ENCODE data around the gene OPCML. TPM values are rescaled to one million over a fixed set of nuclear protein-coding genes. Genes with fewer than 3 reads are reported as not detected.

OPCML gene
- total and polyA plus RNA-seq, 4 donors, result under 0.01 to 1.3 (median 0.88) TPM; not detected in 1

- Histone ChIP-seq H3K4me3 (ENCODE audit: low read length in 2 of 2) (no peak overlapping the region), H3K27me3 (ENCODE audit: control insufficient read depth in 1 of 2, insufficient read depth in 2 of 2, low read length in 1 of 2) (no peaks in the 10 kb centered on the region), H3K36me3 (ENCODE audit: control insufficient read depth in 1 of 2, insufficient read depth in 2 of 2, low read length in 1 of 2) (no peaks in the 10 kb centered on the region), H3K9me3 (ENCODE audit: control insufficient read depth, low read length) (no peaks in the 10 kb centered on the region), H3K27ac (ENCODE audit: low read depth in 1 of 2, low read length in 2 of 2) (no peak overlapping the region), H3K4me1 (ENCODE audit: control insufficient read depth in 1 of 2, insufficient read depth in 2 of 2, low read length in 2 of 2) (no peaks in the 10 kb centered on the region)
- 52 to 62% methylated on average over 4 of the region's 4 CpGs for WGBS, 2 donors
- DNase-seq (no peak), ATAC-seq (ENCODE audit: low FRiP score) (no peak)
- intact Hi-C loops (cut with DNase I), result no loop called here
Measured at GRCh38 chr11:132977746-132978145, 554.6 kb downstream of the OPCML start.

- H3K9me3 ChIP-seq (ENCODE audit: control insufficient read depth, low read length), result no peaks in the 10 kb centered on the region
- intact Hi-C loops (cut with DNase I), result no loop called here
- 45 to 51% methylated on average over 2 of the region's 2 CpGs for WGBS, 2 donors
- no peak overlapping the region for H3K4me3 ChIP-seq (ENCODE audit: low read length in 2 of 2)
- H3K36me3 ChIP-seq (ENCODE audit: control insufficient read depth in 1 of 2, insufficient read depth in 2 of 2, low read length in 1 of 2), result no peaks in the 10 kb centered on the region
- DNase-seq (no peak), ATAC-seq (ENCODE audit: low FRiP score) (no peak)
- no peaks in the 10 kb centered on the region for H3K27me3 ChIP-seq (ENCODE audit: control insufficient read depth in 1 of 2, insufficient read depth in 2 of 2, low read length in 1 of 2)
- H3K27ac ChIP-seq (ENCODE audit: low read depth in 1 of 2, low read length in 2 of 2), result no peak overlapping the region
- no peaks in the 10 kb centered on the region for H3K4me1 ChIP-seq (ENCODE audit: control insufficient read depth in 1 of 2, insufficient read depth in 2 of 2, low read length in 2 of 2)
Measured at GRCh38 chr11:132977241-132977640, 555.1 kb downstream of the OPCML start.

GRCh38 chr11:132976115-132976514, 556.2 kb downstream of the OPCML start:
- ATAC-seq (ENCODE audit: low FRiP score), result no peak
- Histone ChIP-seq H3K9me3 (ENCODE audit: control insufficient read depth, low read length) (no peaks in the 10 kb centered on the region), H3K27me3 (ENCODE audit: control insufficient read depth in 1 of 2, insufficient read depth in 2 of 2, low read length in 1 of 2) (no peaks in the 10 kb centered on the region), H3K4me3 (ENCODE audit: low read length in 2 of 2) (no peak overlapping the region), H3K27ac (ENCODE audit: low read depth in 1 of 2, low read length in 2 of 2) (no peak overlapping the region), H3K4me1 (ENCODE audit: control insufficient read depth in 1 of 2, insufficient read depth in 2 of 2, low read length in 2 of 2) (no peaks in the 10 kb centered on the region), H3K36me3 (ENCODE audit: control insufficient read depth in 1 of 2, insufficient read depth in 2 of 2, low read length in 1 of 2) (no peaks in the 10 kb centered on the region)
- intact Hi-C loops (cut with DNase I), result no loop called here
- DNase-seq, result no peak
- 76 to 84% methylated on average over 5 of the region's 5 CpGs for WGBS, 2 donors

GRCh38 chr11:132973686-132974085, 558.6 kb downstream of the OPCML start:
- ATAC-seq (ENCODE audit: low FRiP score), result no peak
- Histone ChIP-seq H3K36me3 (ENCODE audit: control insufficient read depth in 1 of 2, insufficient read depth in 2 of 2, low read length in 1 of 2) (no peaks in the 10 kb centered on the region), H3K9me3 (ENCODE audit: control insufficient read depth, low read length) (no peaks in the 10 kb centered on the region), H3K4me3 (ENCODE audit: low read length in 2 of 2) (no peak overlapping the region), H3K27ac (ENCODE audit: low read depth in 1 of 2, low read length in 2 of 2) (no peak overlapping the region), H3K27me3 (ENCODE audit: control insufficient read depth in 1 of 2, insufficient read depth in 2 of 2, low read length in 1 of 2) (no peaks in the 10 kb centered on the region), H3K4me1 (ENCODE audit: control insufficient read depth in 1 of 2, insufficient read depth in 2 of 2, low read length in 2 of 2) (no peaks in the 10 kb centered on the region)
- no peak for DNase-seq
- intact Hi-C loops (cut with DNase I), result no loop called here
- WGBS, 2 donors, result 48% methylated on average over 6 of the region's 6 CpGs

GRCh38 chr11:132972565-132972964, 559.7 kb downstream of the OPCML start:
- WGBS, 2 donors, result 41 to 47% methylated on average over 3 of the region's 3 CpGs
- no peak overlapping the region for H3K4me3 ChIP-seq (ENCODE audit: low read length in 2 of 2)
- DNase-seq (no peak), ATAC-seq (ENCODE audit: low FRiP score) (no peak)
- H3K27me3 ChIP-seq (ENCODE audit: control insufficient read depth in 1 of 2, insufficient read depth in 2 of 2, low read length in 1 of 2), result no peaks in the 10 kb centered on the region
- no peaks in the 10 kb centered on the region for H3K9me3 ChIP-seq (ENCODE audit: control insufficient read depth, low read length)
- H3K4me1 ChIP-seq (ENCODE audit: control insufficient read depth in 1 of 2, insufficient read depth in 2 of 2, low read length in 2 of 2), result no peaks in the 10 kb centered on the region
- intact Hi-C loops (cut with DNase I), result no loop called here
- H3K36me3 ChIP-seq (ENCODE audit: control insufficient read depth in 1 of 2, insufficient read depth in 2 of 2, low read length in 1 of 2), result no peaks in the 10 kb centered on the region
- no peak overlapping the region for H3K27ac ChIP-seq (ENCODE audit: low read depth in 1 of 2, low read length in 2 of 2)

- H3K4me1 ChIP-seq (ENCODE audit: control insufficient read depth in 1 of 2, insufficient read depth in 2 of 2, low read length in 2 of 2), result no peaks in the 10 kb centered on the region
- H3K36me3 ChIP-seq (ENCODE audit: control insufficient read depth in 1 of 2, insufficient read depth in 2 of 2, low read length in 1 of 2), result no peaks in the 10 kb centered on the region
- intact Hi-C loops (cut with DNase I), result no loop called here
- H3K27ac ChIP-seq (ENCODE audit: low read depth in 1 of 2, low read length in 2 of 2), result no peak overlapping the region
- H3K4me3 ChIP-seq (ENCODE audit: low read length in 2 of 2), result no peak overlapping the region
- WGBS, 2 donors, result 54 to 60% methylated on average over 4 of the region's 4 CpGs
- DNase-seq, result no peak
- no peaks in the 10 kb centered on the region for H3K9me3 ChIP-seq (ENCODE audit: control insufficient read depth, low read length)
- no peaks in the 10 kb centered on the region for H3K27me3 ChIP-seq (ENCODE audit: control insufficient read depth in 1 of 2, insufficient read depth in 2 of 2, low read length in 1 of 2)
- ATAC-seq (ENCODE audit: low FRiP score), result no peak
Measured at GRCh38 chr11:132971351-132971750, 561.0 kb downstream of the OPCML start.

GRCh38 chr11:132969892-132970291, 562.4 kb downstream of the OPCML start:
- ATAC-seq (ENCODE audit: low FRiP score), result no peak
- Histone ChIP-seq H3K4me1 (ENCODE audit: control insufficient read depth in 1 of 2, insufficient read depth in 2 of 2, low read length in 2 of 2) (no peaks in the 10 kb centered on the region), H3K36me3 (ENCODE audit: control insufficient read depth in 1 of 2, insufficient read depth in 2 of 2, low read length in 1 of 2) (no peaks in the 10 kb centered on the region), H3K4me3 (ENCODE audit: low read length in 2 of 2) (no peak overlapping the region), H3K9me3 (ENCODE audit: control insufficient read depth, low read length) (no peaks in the 10 kb centered on the region), H3K27ac (ENCODE audit: low read depth in 1 of 2, low read length in 2 of 2) (no peak overlapping the region), H3K27me3 (ENCODE audit: control insufficient read depth in 1 of 2, insufficient read depth in 2 of 2, low read length in 1 of 2) (no peaks in the 10 kb centered on the region)
- WGBS, 2 donors, result 74 to 78% methylated on average over 4 of the region's 4 CpGs
- DNase-seq, result no peak
- intact Hi-C loops (cut with DNase I), result no loop called here

GRCh38 chr11:132962041-132962440, 570.3 kb downstream of the OPCML start:
- H3K9me3 ChIP-seq (ENCODE audit: control insufficient read depth, low read length), result peaks cover 3% of the 10 kb centered on the region
- intact Hi-C loops (cut with DNase I), result no loop called here
- no peak overlapping the region for H3K4me3 ChIP-seq (ENCODE audit: low read length in 2 of 2)
- H3K27me3 ChIP-seq (ENCODE audit: control insufficient read depth in 1 of 2, insufficient read depth in 2 of 2, low read length in 1 of 2), result no peaks in the 10 kb centered on the region
- H3K36me3 ChIP-seq (ENCODE audit: control insufficient read depth in 1 of 2, insufficient read depth in 2 of 2, low read length in 1 of 2), result no peaks in the 10 kb centered on the region
- no peak for DNase-seq
- no peaks in the 10 kb centered on the region for H3K4me1 ChIP-seq (ENCODE audit: control insufficient read depth in 1 of 2, insufficient read depth in 2 of 2, low read length in 2 of 2)
- 16 to 19% methylated on average over 6 of the region's 6 CpGs for WGBS, 2 donors
- no peak for ATAC-seq (ENCODE audit: low FRiP score)
- H3K27ac ChIP-seq (ENCODE audit: low read depth in 1 of 2, low read length in 2 of 2), result no peak overlapping the region

- H3K36me3 ChIP-seq (ENCODE audit: control insufficient read depth in 1 of 2, insufficient read depth in 2 of 2, low read length in 1 of 2), result no peaks in the 10 kb centered on the region
- no peaks in the 10 kb centered on the region for H3K4me1 ChIP-seq (ENCODE audit: control insufficient read depth in 1 of 2, insufficient read depth in 2 of 2, low read length in 2 of 2)
- H3K4me3 ChIP-seq (ENCODE audit: low read length in 2 of 2), result no peak overlapping the region
- H3K27ac ChIP-seq (ENCODE audit: low read depth in 1 of 2, low read length in 2 of 2), result no peak overlapping the region
- ATAC-seq (ENCODE audit: low FRiP score) (no peak), DNase-seq (no peak)
- intact Hi-C loops (cut with DNase I), result loop anchor here in 1 of 2 donors (2.0 kb wide), 1 partner anchor 21 kb away; no protein-coding TSS in a partner anchor
- WGBS, 2 donors, result 78 to 83% methylated on average over 5 of the region's 5 CpGs
- no peaks in the 10 kb centered on the region for H3K27me3 ChIP-seq (ENCODE audit: control insufficient read depth in 1 of 2, insufficient read depth in 2 of 2, low read length in 1 of 2)
- peaks cover 3% of the 10 kb centered on the region for H3K9me3 ChIP-seq (ENCODE audit: control insufficient read depth, low read length)
Measured at GRCh38 chr11:132961453-132961852, 570.8 kb downstream of the OPCML start.
